Sigmoid colon (tissue), 4 donors: ENCODE data around the gene MED4.

ENCODE experiments used
- POLR2A ChIP-seq, 2 donors: fragments of 450-650 bp; IDR thresholded peaks; one replicate each; pipeline ENCODE4 v1.6.1; 2016; ENCODE audit warnings: antibody characterized with exemption in 2 of 2, mild to moderate bottlenecking in 2 of 2, moderate library complexity in 2 of 2
- POLR2AphosphoS5 ChIP-seq, 4 donors: sonication (generic); formaldehyde crosslinking; IDR thresholded peaks; one replicate each; pipeline ENCODE4 v1.6.1; 2017; ENCODE audit warnings: antibody characterized with exemption in 4 of 4
- TF ChIP-seq, protein P1 (sequence below), 4 experiments: fragments of 450-650 bp in 3 of 4; fragments of 200-600 bp in 1 of 4; IDR thresholded peaks; one replicate each; pipeline ENCODE4 v1.5.1; 2016 to 2019; ENCODE audit warnings: antibody characterized with exemption in 4 of 4, mild to moderate bottlenecking in 3 of 4, moderate library complexity in 2 of 4

DNA sequence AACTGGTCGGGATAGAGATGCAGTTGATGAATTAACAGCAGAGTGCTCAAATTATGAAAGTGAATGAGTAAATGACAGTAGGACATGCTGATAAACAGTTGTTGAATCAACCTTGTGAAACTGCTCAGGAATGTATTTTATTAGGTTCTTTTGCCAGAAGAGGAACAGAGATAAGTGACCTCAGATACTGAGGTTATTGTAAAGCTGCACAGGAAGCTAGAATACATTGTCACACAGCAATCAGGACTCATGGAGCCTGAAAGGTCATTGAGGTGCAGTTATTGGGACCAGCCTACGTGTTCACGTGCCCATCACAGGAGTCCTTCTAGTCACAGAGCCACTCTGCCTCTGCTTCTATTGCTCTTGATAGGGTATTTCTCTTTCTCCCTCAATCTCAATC lies 47.5 kb upstream of the MED4 start:
- TF ChIP-seq, protein P1, sequence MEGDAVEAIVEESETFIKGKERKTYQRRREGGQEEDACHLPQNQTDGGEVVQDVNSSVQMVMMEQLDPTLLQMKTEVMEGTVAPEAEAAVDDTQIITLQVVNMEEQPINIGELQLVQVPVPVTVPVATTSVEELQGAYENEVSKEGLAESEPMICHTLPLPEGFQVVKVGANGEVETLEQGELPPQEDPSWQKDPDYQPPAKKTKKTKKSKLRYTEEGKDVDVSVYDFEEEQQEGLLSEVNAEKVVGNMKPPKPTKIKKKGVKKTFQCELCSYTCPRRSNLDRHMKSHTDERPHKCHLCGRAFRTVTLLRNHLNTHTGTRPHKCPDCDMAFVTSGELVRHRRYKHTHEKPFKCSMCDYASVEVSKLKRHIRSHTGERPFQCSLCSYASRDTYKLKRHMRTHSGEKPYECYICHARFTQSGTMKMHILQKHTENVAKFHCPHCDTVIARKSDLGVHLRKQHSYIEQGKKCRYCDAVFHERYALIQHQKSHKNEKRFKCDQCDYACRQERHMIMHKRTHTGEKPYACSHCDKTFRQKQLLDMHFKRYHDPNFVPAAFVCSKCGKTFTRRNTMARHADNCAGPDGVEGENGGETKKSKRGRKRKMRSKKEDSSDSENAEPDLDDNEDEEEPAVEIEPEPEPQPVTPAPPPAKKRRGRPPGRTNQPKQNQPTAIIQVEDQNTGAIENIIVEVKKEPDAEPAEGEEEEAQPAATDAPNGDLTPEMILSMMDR (IDR thresholded peaks at IDR 0.05) = no peak
- no peak for TF ChIP-seq POLR2A (IDR thresholded peaks at IDR 0.05)
- TF ChIP-seq POLR2AphosphoS5 (IDR thresholded peaks at IDR 0.05) = no peak
